Uterus (tissue), 2 donors: ENCODE results near the gene JAML.

ENCODE experiments used
- CTCF ChIP-seq, 4 experiments: fragments of 200-600 bp in 2 of 4; fragments of 450-650 bp in 2 of 4; sonication (generic) in 2 of 4; IDR thresholded peaks; one replicate each; pipeline ENCODE4 v1.5.1; 2016 to 2019; ENCODE audit warnings: antibody characterized with exemption in 4 of 4, mild to moderate bottlenecking in 2 of 4, moderate library complexity in 1 of 4
- POLR2A ChIP-seq, 2 donors: fragments of 450-650 bp; IDR thresholded peaks; one replicate each; pipeline ENCODE4 v1.6.1; 2016; ENCODE audit warnings: antibody characterized with exemption in 2 of 2, mild to moderate bottlenecking in 1 of 2, moderate library complexity in 1 of 2

GRCh38 chr11:118274186-118274585, 49.4 kb upstream of the JAML start:
- no peak for TF ChIP-seq POLR2A (IDR thresholded peaks at IDR 0.05)
- no peak for TF ChIP-seq CTCF (IDR thresholded peaks at IDR 0.05)
